ENCODE measurements around the gene S100PBP.

S100PBP gene

GRCh38 chr1:32817815-32818786 is 648 bp downstream of the S100PBP start:
- in situ Hi-C loops (cut with HindIII; ENCODE audit: low pct_unique_long_range_greater_than_20kb, low sequenced_read_pairs), result no loop called here
- no peak for TF ChIP-seq JUND (IDR thresholded peaks at IDR 0.05; ENCODE audit: low read depth)

GRCh38 chr1:32818804-32819541 is 1.5 kb downstream of the S100PBP start:
- DNase-seq (ENCODE audit: low read depth in 1 of 2, low spot score in 1 of 2), result no peak
- TF ChIP-seq JUND (IDR thresholded peaks at IDR 0.05; ENCODE audit: low read depth), result no peak
- in situ Hi-C loops (cut with HindIII; ENCODE audit: low pct_unique_long_range_greater_than_20kb, low sequenced_read_pairs), result no loop called here

More at GRCh38 chr1:32817815-32818786, 648 bp downstream of the S100PBP start:
- DNase-seq (ENCODE audit: low read depth in 1 of 2, low spot score in 1 of 2), result peak; percentile 39 to 81

- no peak for DNase-seq (ENCODE audit: low read depth in 1 of 2, low spot score in 1 of 2)
- TF ChIP-seq JUND (IDR thresholded peaks at IDR 0.05; ENCODE audit: low read depth), result no peak
- in situ Hi-C loops (cut with HindIII; ENCODE audit: low pct_unique_long_range_greater_than_20kb, low sequenced_read_pairs), result no loop called here
Measured at GRCh38 chr1:32825181-32825580, 7.7 kb downstream of the S100PBP start.

- no peak for TF ChIP-seq JUND (IDR thresholded peaks at IDR 0.05; ENCODE audit: low read depth)
- peak in 1 of 2 experiments; percentile 12 for DNase-seq (ENCODE audit: low read depth in 1 of 2, low spot score in 1 of 2)
- in situ Hi-C loops (cut with HindIII; ENCODE audit: low pct_unique_long_range_greater_than_20kb, low sequenced_read_pairs), result no loop called here
Measured at GRCh38 chr1:32828341-32828740, 10.9 kb downstream of the S100PBP start.

- in situ Hi-C loops (cut with HindIII; ENCODE audit: low pct_unique_long_range_greater_than_20kb, low sequenced_read_pairs), result no loop called here
- DNase-seq (ENCODE audit: low read depth in 1 of 2, low spot score in 1 of 2), result no peak
- no peak for TF ChIP-seq JUND (IDR thresholded peaks at IDR 0.05; ENCODE audit: low read depth)
Measured at GRCh38 chr1:32830092-32830852, 12.8 kb downstream of the S100PBP start.

- no peak for TF ChIP-seq JUND (IDR thresholded peaks at IDR 0.05; ENCODE audit: low read depth)
- DNase-seq (ENCODE audit: low read depth in 1 of 2, low spot score in 1 of 2), result no peak
- in situ Hi-C loops (cut with HindIII; ENCODE audit: low pct_unique_long_range_greater_than_20kb, low sequenced_read_pairs), result no loop called here
Measured at GRCh38 chr1:32831878-32832277, 14.4 kb downstream of the S100PBP start.

- no peak for DNase-seq (ENCODE audit: low read depth in 1 of 2, low spot score in 1 of 2)
- TF ChIP-seq JUND (IDR thresholded peaks at IDR 0.05; ENCODE audit: low read depth), result no peak
- in situ Hi-C loops (cut with HindIII; ENCODE audit: low pct_unique_long_range_greater_than_20kb, low sequenced_read_pairs), result no loop called here
Measured at GRCh38 chr1:32848354-32849063, 31.1 kb downstream of the S100PBP start.

GRCh38 chr1:32855861-32856617 is 38.6 kb downstream of the S100PBP start:
- DNase-seq (ENCODE audit: low read depth in 1 of 2, low spot score in 1 of 2), result no peak
- in situ Hi-C loops (cut with HindIII; ENCODE audit: low pct_unique_long_range_greater_than_20kb, low sequenced_read_pairs), result no loop called here
- no peak for TF ChIP-seq JUND (IDR thresholded peaks at IDR 0.05; ENCODE audit: low read depth)

- in situ Hi-C loops (cut with HindIII; ENCODE audit: low pct_unique_long_range_greater_than_20kb, low sequenced_read_pairs), result no loop called here
- no peak for TF ChIP-seq JUND (IDR thresholded peaks at IDR 0.05; ENCODE audit: low read depth)
- no peak for DNase-seq (ENCODE audit: low read depth in 1 of 2, low spot score in 1 of 2)
Measured at GRCh38 chr1:32858136-32858535, 40.7 kb downstream of the S100PBP start.

GRCh38 chr1:32858791-32859190 is 41.3 kb downstream of the S100PBP start:
- TF ChIP-seq JUND (IDR thresholded peaks at IDR 0.05; ENCODE audit: low read depth), result no peak
- no peak for DNase-seq (ENCODE audit: low read depth in 1 of 2, low spot score in 1 of 2)
- in situ Hi-C loops (cut with HindIII; ENCODE audit: low pct_unique_long_range_greater_than_20kb, low sequenced_read_pairs), result no loop called here

GRCh38 chr1:32859915-32860314 is 42.5 kb downstream of the S100PBP start:
- in situ Hi-C loops (cut with HindIII; ENCODE audit: low pct_unique_long_range_greater_than_20kb, low sequenced_read_pairs), result no loop called here
- no peak for DNase-seq (ENCODE audit: low read depth in 1 of 2, low spot score in 1 of 2)
- no peak for TF ChIP-seq JUND (IDR thresholded peaks at IDR 0.05; ENCODE audit: low read depth)
